ENCODE measurements around the gene C1QL3.

DNA sequence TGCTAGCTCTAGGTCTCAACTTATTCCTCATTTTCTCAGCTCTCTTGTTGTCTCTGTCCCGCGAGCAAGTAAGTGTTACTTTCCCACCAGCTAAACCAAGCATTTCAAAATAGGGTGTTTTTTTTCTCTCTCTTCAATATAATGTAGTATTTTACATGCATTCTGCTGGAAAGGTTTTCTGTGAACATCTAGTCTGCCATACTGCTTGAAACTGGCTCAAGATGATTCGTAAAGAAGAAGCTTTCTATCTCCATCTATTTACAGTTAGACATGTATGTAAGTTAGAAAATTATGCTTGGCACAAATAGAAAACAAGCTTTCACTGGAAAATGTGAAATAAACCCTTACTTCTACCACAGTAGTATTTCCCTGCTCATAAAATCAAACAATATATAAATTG, 31.2 kb downstream of the C1QL3 start:
- no peak for TF ChIP-seq RAD21 (IDR thresholded peaks at IDR 0.05; ENCODE audit: insufficient read depth, low read depth, low read length)
- TF ChIP-seq, protein P1, sequence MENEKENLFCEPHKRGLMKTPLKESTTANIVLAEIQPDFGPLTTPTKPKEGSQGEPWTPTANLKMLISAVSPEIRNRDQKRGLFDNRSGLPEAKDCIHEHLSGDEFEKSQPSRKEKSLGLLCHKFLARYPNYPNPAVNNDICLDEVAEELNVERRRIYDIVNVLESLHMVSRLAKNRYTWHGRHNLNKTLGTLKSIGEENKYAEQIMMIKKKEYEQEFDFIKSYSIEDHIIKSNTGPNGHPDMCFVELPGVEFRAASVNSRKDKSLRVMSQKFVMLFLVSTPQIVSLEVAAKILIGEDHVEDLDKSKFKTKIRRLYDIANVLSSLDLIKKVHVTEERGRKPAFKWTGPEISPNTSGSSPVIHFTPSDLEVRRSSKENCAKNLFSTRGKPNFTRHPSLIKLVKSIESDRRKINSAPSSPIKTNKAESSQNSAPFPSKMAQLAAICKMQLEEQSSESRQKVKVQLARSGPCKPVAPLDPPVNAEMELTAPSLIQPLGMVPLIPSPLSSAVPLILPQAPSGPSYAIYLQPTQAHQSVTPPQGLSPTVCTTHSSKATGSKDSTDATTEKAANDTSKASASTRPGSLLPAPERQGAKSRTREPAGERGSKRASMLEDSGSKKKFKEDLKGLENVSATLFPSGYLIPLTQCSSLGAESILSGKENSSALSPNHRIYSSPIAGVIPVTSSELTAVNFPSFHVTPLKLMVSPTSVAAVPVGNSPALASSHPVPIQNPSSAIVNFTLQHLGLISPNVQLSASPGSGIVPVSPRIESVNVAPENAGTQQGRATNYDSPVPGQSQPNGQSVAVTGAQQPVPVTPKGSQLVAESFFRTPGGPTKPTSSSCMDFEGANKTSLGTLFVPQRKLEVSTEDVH (IDR thresholded peaks at IDR 0.05; ENCODE audit: low read depth, partially characterized antibody), result no peak

Data from GM12878 (cell line).